Activated naive CD8-positive, alpha-beta T cell treated with anti-CD3 and anti-CD28 coated beads, Interleukin-2, amount 10 ng/mL, durations not matched to agents 7 days and 5 days (primary cell): ENCODE results near the gene SLIT3. TPM values are rescaled to one million over a fixed set of nuclear protein-coding genes. Genes with fewer than 3 reads are reported as not detected.

ENCODE experiments used
- ATAC-seq: fragments of 150-1000 bp; cut with Tn5 transposase; one replicate; pipeline ENCODE4 v1.10.0; 2021; ENCODE audit warnings: low read depth, moderate library complexity
- POLR2A ChIA-PET: fragments of 350-600 bp; sonication (Branson Sonifier 250); formaldehyde crosslinking; loops from one replicate; lab custom pipeline; 2021; ENCODE audit warnings: antibody characterized with exemption; lab: Charles Lee
- DNase-seq: peaks from one replicate; pipeline ENCODE4 v3.0.0; 2021
- H3K27ac Mint-ChIP-seq: one replicate; pipeline ENCODE4 v1.8.0; 2022; ENCODE audit warnings: mild to moderate bottlenecking, mixed read lengths
- H3K27me3 Mint-ChIP-seq: one replicate; pipeline ENCODE4 v1.8.0; 2022; ENCODE audit warnings: mild to moderate bottlenecking, moderate library complexity, mixed read lengths
- H3K36me3 Mint-ChIP-seq: one replicate; pipeline ENCODE4 v1.8.0; 2021; ENCODE audit warnings: mild to moderate bottlenecking, mixed read lengths
- H3K4me1 Mint-ChIP-seq: one replicate; pipeline ENCODE4 v1.8.0; 2021; ENCODE audit warnings: mixed read lengths
- H3K4me3 Mint-ChIP-seq: one replicate; pipeline ENCODE4 v1.8.0; 2022; ENCODE audit warnings: mild to moderate bottlenecking, moderate library complexity, mixed read lengths
- H3K9me3 Mint-ChIP-seq: one replicate; pipeline ENCODE4 v1.8.0; 2021; ENCODE audit warnings: mixed read lengths
- total RNA-seq, 2 experiments: library from RNA; stranded (reverse); gene quantifications; one replicate each; pipeline ENCODE4 v1.2.3, GENCODE V29; 2021

SLIT3 gene
- total RNA-seq, 2 experiments from 2014 or later, result not detected

DNA sequence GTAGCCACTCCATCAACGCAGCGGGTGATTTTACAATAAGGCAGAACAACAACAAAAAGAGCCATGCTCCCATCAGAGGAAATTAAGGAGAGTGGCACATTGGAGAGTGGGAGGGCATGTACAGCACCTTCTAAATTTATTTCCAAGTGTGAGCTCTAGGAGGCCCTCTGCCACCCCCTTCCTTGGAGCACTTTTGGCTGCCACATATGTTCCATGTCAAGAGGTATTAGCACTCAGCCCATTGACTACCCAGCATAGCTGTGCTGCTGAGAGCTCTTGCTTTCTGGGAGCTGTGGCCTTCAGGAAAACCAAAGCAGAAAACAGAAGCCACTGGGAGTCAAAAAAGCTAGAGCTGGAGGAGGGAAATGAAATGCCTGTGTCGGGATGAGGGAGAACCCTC, 521.6 kb downstream of the SLIT3 start:
- H3K4me1 Mint-ChIP-seq, result no peaks in the 10 kb centered on the region
- no peak overlapping the region for H3K4me3 Mint-ChIP-seq
- DNase-seq, result no peak
- peaks cover 7% of the 10 kb centered on the region for H3K27me3 Mint-ChIP-seq
- no peaks in the 10 kb centered on the region for H3K36me3 Mint-ChIP-seq
- no peak for ATAC-seq
- POLR2A ChIA-PET, result no interaction called here
- no peak overlapping the region for H3K27ac Mint-ChIP-seq
- H3K9me3 Mint-ChIP-seq, result no peaks in the 10 kb centered on the region

DNA sequence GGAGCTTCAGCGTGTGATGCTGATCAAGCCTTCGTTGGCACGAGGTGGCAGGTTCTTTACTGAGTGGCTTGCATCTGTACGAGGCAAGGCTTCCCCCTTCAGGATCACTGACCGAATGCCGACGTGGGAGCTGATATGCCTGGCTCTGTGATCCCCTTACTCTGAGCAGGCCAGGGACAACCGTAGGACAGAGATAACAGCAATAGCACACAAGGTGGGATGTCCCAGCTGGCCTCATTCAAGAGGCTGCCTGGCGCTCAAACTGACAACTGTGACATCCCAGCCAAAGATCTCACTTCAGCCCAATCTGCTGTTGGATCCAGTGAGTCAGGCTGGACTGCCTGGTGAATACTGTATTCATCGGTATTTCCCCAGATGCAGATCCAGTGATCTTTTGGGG, 522.4 kb downstream of the SLIT3 start:
- Mint-ChIP-seq H3K27me3 (peaks cover 7% of the 10 kb centered on the region), H3K9me3 (no peaks in the 10 kb centered on the region)
- POLR2A ChIA-PET, result no interaction called here

DNA sequence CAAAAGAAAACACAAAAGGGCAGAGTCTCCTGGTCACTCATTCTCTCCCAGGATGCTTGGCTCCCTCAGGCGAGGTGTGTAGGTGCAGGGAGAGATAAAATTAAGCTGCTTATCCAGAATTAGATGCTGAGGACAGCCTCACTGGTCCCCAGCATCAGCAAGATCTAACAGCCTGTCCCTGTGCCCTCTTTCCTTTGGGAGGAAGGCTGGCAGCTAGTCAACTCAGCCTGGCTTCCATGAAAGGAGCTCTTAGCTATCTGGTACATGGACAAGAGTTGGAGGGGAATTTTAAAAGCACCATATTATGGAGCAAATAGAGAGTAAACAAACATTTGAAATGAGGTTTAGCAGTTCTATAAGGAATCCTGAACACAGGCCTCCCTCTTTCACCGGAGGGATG, 523.3 kb downstream of the SLIT3 start:
- H3K4me3 Mint-ChIP-seq, result no peak overlapping the region
- ATAC-seq, result no peak
- DNase-seq, result no peak
- POLR2A ChIA-PET, result no interaction called here
- no peaks in the 10 kb centered on the region for H3K9me3 Mint-ChIP-seq
- no peaks in the 10 kb centered on the region for H3K36me3 Mint-ChIP-seq
- no peaks in the 10 kb centered on the region for H3K4me1 Mint-ChIP-seq
- H3K27ac Mint-ChIP-seq, result no peak overlapping the region
- peaks cover 2% of the 10 kb centered on the region for H3K27me3 Mint-ChIP-seq

More for the DNA sequence above, 522.4 kb downstream of the SLIT3 start:
- Mint-ChIP-seq H3K4me1 (no peaks in the 10 kb centered on the region), H3K27ac (no peak overlapping the region), H3K36me3 (no peaks in the 10 kb centered on the region), H3K4me3 (no peak overlapping the region)
- no peak for ATAC-seq
- DNase-seq, result no peak

DNA sequence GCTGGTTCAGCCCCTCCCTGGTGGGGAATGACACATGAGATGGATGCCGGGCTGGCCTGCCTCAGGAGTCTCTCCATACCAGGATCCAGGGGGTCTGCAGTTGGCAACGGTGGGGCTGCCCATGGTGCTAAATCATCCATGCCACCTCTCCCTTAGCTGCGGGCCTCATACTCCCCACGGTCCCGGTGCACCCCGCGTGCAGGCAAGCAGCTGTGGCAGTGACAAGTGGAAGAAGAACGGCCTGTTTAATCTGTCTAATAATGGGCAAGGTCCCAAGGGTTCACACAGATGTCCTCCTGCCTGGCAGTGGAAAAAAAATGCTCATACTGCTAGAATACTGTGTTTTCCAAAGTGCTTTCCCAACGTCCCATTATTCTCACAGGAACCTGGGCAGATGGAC, 524.9 kb downstream of the SLIT3 start:
- H3K27me3 Mint-ChIP-seq, result peaks cover 2% of the 10 kb centered on the region
- no peak for ATAC-seq

DNA sequence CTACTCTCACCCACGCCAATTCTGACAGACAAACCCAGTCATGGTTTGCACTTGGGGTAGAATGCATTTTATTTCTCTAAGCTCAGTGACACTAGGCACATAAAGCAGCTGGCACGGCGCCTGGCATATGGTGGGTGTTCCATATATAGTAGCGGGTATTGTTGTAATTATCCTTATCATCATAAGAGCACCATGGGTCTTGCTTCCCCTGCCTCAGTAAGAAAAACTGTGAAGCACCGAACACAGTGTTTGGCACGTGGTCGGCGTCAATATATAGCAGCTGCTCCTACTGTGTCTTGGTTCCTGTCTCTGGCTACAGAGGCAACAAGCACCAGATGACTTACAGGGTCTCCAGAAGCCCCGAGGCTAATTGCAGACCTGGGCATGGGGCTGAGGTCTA, 527.7 kb downstream of the SLIT3 start:
- ATAC-seq (no peak), DNase-seq (no peak)
- POLR2A ChIA-PET, result no interaction called here
- H3K4me1 Mint-ChIP-seq, result no peaks in the 10 kb centered on the region
- no peaks in the 10 kb centered on the region for H3K36me3 Mint-ChIP-seq
- peaks cover 9% of the 10 kb centered on the region for H3K27me3 Mint-ChIP-seq
- H3K9me3 Mint-ChIP-seq, result no peaks in the 10 kb centered on the region
- H3K4me3 Mint-ChIP-seq, result no peak overlapping the region
- no peak overlapping the region for H3K27ac Mint-ChIP-seq

More for the DNA sequence above, 524.9 kb downstream of the SLIT3 start:
- H3K9me3 Mint-ChIP-seq, result no peaks in the 10 kb centered on the region
- H3K4me1 Mint-ChIP-seq, result no peaks in the 10 kb centered on the region
- no peak overlapping the region for H3K4me3 Mint-ChIP-seq
- no peak for DNase-seq
- H3K36me3 Mint-ChIP-seq, result no peaks in the 10 kb centered on the region
- no peak overlapping the region for H3K27ac Mint-ChIP-seq
- POLR2A ChIA-PET, result no interaction called here

DNA sequence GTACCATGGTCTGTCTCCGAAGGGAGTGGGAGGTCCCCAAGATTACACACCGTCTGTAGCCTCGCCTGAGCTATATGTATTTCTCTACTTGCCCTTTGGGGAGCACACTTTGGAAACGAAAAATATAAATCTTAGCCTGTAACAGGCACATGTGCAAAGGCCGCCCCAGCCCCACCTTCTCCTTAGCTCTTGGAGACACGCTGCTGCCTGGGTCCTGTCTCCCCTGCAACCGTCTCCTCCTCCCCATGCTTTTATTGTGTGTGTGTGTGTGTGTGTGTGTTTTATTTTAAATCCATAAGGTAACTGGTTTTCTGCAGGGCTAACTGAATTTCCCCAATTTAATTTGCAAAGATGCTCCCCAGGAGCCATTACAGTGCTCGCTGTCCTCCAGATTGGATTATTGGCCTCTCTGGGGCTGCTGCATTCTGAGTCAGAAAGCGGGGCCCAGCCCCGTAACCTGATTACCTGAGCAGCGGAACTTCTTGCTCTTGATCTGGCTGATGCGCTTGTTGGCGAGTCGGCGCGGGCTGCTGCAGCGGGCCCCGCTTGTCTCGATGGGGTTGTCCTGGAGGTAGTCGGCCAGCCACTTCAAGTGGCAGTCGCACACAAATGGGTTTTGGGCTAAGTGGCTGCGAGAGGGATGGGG, 528.5 kb downstream of the SLIT3 start:
- H3K4me1 Mint-ChIP-seq, result no peaks in the 10 kb centered on the region
- POLR2A ChIA-PET, result no interaction called here
- H3K27me3 Mint-ChIP-seq, result peaks cover 9% of the 10 kb centered on the region
- no peak for ATAC-seq
- peaks cover 3% of the 10 kb centered on the region for H3K9me3 Mint-ChIP-seq
- no peak overlapping the region for H3K4me3 Mint-ChIP-seq
- H3K36me3 Mint-ChIP-seq, result no peaks in the 10 kb centered on the region
- no peak for DNase-seq
- H3K27ac Mint-ChIP-seq, result no peak overlapping the region

DNA sequence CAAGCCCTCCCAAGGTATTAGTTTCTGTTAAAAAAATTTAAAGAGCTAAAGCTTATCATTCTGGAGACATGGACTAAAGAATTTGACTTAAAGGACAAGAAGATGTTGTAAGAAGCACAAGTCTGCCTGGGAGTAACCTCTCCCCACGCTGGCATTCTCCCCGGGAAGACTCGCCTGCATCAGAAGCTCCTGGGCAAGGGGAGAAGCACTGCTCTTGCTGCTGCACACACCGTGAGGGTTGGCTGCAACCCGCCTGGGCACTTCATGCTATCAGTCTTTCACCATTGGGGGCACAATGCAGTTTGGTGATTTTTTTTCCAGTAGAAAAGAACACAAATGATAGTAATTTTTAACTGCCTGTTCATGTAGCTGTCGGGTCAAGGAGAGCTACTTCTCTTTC, 529.3 kb downstream of the SLIT3 start:
- H3K9me3 Mint-ChIP-seq, result peaks cover 3% of the 10 kb centered on the region
- no peak for DNase-seq
- no peak for ATAC-seq
- H3K27me3 Mint-ChIP-seq, result peaks cover 9% of the 10 kb centered on the region
- H3K4me3 Mint-ChIP-seq, result no peak overlapping the region
- no peaks in the 10 kb centered on the region for H3K36me3 Mint-ChIP-seq
- POLR2A ChIA-PET, result no interaction called here
- H3K4me1 Mint-ChIP-seq, result no peaks in the 10 kb centered on the region
- H3K27ac Mint-ChIP-seq, result no peak overlapping the region

DNA sequence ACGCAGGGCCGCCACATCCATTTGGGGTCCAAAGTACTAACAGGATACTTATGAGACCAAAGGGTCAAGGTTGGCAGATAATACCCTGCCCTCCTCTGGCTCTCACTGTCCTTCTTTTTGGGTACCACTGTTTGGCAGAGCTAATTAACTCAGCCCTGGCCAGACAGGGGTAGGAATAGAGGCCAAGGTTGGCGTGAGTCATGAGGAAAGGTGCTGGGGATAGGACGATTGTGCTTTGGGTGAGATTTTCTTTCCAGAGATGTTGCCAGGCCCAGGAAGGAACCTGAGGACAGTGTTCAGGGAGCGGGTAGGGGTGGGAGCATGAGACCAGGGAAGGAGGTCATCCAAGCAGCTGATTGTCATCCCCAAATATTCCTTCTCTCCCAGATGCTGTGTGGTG, 529.9 kb downstream of the SLIT3 start:
- H3K4me1 Mint-ChIP-seq, result no peaks in the 10 kb centered on the region
- H3K9me3 Mint-ChIP-seq, result peaks cover 3% of the 10 kb centered on the region
- POLR2A ChIA-PET, result no interaction called here
- H3K27ac Mint-ChIP-seq, result no peak overlapping the region
- no peaks in the 10 kb centered on the region for H3K36me3 Mint-ChIP-seq
- peaks cover 9% of the 10 kb centered on the region for H3K27me3 Mint-ChIP-seq
- no peak overlapping the region for H3K4me3 Mint-ChIP-seq
- ATAC-seq (no peak), DNase-seq (no peak)

DNA sequence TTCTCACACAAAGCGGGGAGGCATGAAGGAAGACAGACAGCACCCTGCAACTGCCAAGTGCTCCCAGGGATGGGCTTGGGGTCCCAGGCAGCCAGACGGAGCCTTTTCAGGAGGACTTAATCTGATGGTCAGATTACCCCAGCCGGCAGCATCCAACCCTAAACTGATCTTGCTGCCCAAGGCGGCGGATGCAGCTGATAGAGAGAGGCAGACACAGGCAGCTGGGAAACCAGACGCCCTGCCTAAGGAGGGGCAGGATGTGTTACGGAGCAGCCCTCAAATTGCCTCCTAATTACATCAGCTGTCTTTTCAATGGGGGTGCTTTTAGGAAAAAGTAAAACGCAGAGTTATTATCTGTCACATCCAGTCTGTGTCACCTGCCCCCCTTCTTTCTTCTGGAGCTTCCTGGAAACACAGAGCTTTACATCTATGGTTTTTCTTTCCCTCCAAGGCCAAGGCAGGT, 530.9 kb downstream of the SLIT3 start:
- no peaks in the 10 kb centered on the region for H3K4me1 Mint-ChIP-seq
- POLR2A ChIA-PET, result no interaction called here
- H3K27me3 Mint-ChIP-seq, result peaks cover 9% of the 10 kb centered on the region

DNA sequence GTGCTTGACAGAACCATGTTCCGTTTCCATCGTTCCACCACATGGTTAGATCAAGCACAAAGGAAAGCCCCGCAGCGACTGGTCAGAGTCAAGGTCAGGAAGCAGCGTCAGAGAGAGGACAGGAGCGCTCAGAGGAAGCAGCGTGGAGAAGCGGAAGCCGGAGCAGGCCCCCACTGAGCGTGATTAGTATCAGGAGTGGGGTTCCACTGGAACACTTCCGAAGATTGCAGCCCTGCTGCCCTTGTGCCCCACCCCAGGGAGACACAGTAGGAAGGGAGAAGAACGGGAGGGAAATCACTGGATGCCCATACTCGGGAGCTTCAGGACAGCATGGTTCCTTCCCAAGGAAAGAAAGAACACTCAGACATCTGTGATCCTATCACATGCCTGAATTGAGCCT, 532.8 kb downstream of the SLIT3 start:
- ATAC-seq (no peak), DNase-seq (no peak)
- Mint-ChIP-seq H3K9me3 (peaks cover 3% of the 10 kb centered on the region), H3K27me3 (peaks cover 9% of the 10 kb centered on the region), H3K27ac (no peak overlapping the region), H3K36me3 (no peaks in the 10 kb centered on the region), H3K4me3 (no peak overlapping the region), H3K4me1 (no peaks in the 10 kb centered on the region)
- POLR2A ChIA-PET, result no interaction called here

More for the DNA sequence above, 530.9 kb downstream of the SLIT3 start:
- no peak for DNase-seq
- no peak overlapping the region for H3K27ac Mint-ChIP-seq
- no peaks in the 10 kb centered on the region for H3K36me3 Mint-ChIP-seq
- H3K9me3 Mint-ChIP-seq, result peaks cover 3% of the 10 kb centered on the region
- ATAC-seq, result no peak
- no peak overlapping the region for H3K4me3 Mint-ChIP-seq

DNA sequence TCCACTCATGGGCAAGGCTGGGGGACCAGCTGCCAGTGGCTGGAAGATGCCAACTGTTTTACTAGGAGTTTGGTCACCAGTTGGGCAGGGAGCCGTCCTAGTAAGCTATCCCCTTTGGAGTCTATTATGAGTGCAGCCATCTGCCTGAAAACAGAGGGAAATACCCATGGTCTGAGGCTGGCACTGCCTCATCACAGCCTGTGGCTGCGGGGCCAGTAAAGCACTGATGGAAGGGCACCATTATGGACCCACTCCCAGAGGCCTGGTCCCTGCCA, 534.6 kb downstream of the SLIT3 start:
- H3K4me1 Mint-ChIP-seq, result no peaks in the 10 kb centered on the region
- peaks cover 7% of the 10 kb centered on the region for H3K27me3 Mint-ChIP-seq
- DNase-seq, result no peak
- no peaks in the 10 kb centered on the region for H3K36me3 Mint-ChIP-seq
- ATAC-seq, result no peak
- POLR2A ChIA-PET, result no interaction called here
- peaks cover 3% of the 10 kb centered on the region for H3K9me3 Mint-ChIP-seq
- no peak overlapping the region for H3K4me3 Mint-ChIP-seq
- no peak overlapping the region for H3K27ac Mint-ChIP-seq

DNA sequence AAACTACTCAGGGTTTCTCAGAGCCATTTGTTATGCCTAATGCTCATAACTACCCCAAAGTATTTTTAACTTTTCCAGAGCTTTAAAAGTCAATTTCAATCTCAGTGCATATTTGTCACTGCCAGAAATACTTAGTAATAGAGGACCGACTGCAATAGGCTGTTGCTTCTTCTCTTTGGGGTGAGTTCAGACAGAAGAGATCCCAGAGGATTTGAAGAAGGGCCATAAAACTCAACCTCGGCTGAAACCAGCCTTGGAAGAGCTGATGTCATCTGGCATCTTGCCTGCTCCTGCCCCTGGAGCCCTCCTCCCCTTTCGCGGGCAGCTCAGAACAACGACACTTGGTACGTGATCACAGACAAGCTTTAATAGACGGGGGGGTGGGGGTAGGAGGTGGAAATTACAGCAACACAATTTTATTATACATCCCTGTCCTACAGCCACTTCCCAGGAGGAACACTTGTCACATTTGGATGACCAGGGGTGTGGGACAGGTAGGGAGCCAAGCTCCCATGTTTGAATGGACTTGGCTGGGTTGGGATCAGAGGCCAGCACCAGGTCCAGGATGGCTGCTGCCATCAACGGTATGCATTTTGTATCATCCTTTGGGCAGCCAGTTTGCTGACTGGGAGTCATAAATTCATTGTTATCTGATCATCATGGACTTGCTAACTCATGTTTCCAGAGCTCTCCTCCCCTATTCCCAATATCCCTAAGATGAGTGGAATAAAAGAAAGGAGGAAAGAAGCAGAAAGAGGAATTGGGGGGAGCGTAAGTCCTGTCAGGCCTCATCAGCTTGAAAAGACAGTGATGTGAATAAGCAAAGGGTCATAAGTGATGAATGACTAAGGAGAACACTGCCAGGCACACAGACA, 535.2 kb downstream of the SLIT3 start:
- no peaks in the 10 kb centered on the region for H3K4me1 Mint-ChIP-seq
- H3K9me3 Mint-ChIP-seq, result peaks cover 3% of the 10 kb centered on the region
- peaks cover 5% of the 10 kb centered on the region for H3K27me3 Mint-ChIP-seq
- DNase-seq, result no peak
- H3K27ac Mint-ChIP-seq, result no peak overlapping the region
- POLR2A ChIA-PET, result no interaction called here
- no peak overlapping the region for H3K4me3 Mint-ChIP-seq
- no peaks in the 10 kb centered on the region for H3K36me3 Mint-ChIP-seq
- no peak for ATAC-seq

DNA sequence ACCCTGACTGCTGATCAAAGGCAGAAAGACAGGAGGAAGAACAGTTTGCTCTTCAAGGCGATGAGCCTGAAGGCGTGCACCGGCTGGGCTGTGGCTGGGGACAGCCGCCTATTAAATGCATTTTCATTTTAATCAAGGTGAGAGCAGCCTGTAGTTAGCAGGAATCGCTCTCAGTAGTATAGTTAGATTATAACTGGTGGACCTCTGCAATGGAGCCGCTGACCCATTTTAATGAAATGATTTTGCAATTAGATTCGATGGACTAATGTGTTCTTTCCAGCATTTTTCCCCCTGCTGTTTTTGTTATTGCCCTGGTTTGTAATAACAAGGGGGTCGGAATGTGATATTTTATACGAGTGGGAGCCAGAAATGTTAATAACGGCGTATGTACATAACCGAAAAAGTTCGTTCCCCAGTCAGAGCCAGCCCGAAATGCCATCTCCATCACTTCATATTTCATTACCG, 535.8 kb downstream of the SLIT3 start:
- POLR2A ChIA-PET, result no interaction called here
- ATAC-seq (no peak), DNase-seq (no peak)
- peaks cover 3% of the 10 kb centered on the region for H3K9me3 Mint-ChIP-seq
- peaks cover 3% of the 10 kb centered on the region for H3K27me3 Mint-ChIP-seq
- H3K4me1 Mint-ChIP-seq, result no peaks in the 10 kb centered on the region
- no peak overlapping the region for H3K4me3 Mint-ChIP-seq
- H3K27ac Mint-ChIP-seq, result no peak overlapping the region
- no peaks in the 10 kb centered on the region for H3K36me3 Mint-ChIP-seq
